ENCODE results near the gene SNRPA.

DNA sequence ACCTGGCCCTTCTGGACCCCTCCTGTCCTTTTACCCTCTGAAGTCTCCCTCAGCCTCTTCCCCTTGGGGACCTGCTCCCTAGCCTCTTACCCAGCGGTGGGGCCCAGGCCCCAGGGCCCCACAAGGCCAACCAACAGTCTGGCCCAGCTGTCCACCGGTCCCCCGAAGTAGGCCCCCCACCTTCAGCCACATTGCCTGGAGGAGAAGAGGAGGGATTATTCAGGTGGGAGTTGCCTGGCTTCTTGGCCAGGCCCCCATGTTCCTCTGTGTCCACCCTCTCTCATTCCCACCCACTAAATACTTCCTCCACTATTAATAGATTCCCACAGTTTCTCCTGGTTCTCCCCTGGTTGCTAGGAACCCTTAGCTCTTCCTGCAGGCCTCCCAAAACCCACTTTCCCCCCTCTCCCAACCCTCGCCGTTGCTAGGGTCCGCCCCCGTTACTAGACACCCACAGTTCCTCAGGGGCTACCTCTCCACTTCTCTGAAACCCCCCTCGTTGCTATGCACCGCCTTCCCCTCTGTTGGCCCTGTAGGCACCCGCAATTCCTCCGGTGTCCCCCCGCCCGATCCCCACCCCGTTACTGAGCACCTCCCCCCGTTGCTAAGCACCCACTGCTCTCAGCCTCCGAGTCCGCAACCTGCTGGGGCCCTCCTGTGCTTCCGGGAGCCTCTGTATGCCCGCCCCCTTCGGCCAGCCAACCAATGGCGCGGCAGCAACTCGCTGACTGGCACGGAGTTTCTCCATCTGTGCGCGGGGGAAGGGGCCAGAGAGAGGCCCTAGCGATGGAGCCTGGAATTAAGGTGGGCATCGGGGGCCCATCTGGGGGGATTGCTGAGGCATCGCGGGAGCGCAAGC, 36.3 kb upstream of the SNRPA start:
- TF ChIP-seq, protein P1, sequence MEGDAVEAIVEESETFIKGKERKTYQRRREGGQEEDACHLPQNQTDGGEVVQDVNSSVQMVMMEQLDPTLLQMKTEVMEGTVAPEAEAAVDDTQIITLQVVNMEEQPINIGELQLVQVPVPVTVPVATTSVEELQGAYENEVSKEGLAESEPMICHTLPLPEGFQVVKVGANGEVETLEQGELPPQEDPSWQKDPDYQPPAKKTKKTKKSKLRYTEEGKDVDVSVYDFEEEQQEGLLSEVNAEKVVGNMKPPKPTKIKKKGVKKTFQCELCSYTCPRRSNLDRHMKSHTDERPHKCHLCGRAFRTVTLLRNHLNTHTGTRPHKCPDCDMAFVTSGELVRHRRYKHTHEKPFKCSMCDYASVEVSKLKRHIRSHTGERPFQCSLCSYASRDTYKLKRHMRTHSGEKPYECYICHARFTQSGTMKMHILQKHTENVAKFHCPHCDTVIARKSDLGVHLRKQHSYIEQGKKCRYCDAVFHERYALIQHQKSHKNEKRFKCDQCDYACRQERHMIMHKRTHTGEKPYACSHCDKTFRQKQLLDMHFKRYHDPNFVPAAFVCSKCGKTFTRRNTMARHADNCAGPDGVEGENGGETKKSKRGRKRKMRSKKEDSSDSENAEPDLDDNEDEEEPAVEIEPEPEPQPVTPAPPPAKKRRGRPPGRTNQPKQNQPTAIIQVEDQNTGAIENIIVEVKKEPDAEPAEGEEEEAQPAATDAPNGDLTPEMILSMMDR (conservative IDR thresholded peaks at IDR 0.05), result no peak
- TF ChIP-seq EZH2 (IDR thresholded peaks at IDR 0.05; ENCODE audit: low read depth), result no peak
